NCI-H510A (cell line): ENCODE results near the gene DLG2.

Source experiments
- DNase-seq: peaks from one replicate; lab custom pipeline; 2025; lab: John Stamatoyannopoulos, UW

The DLG2 gene

GRCh38 chr11:84212468-84213390 is 1414.4 kb downstream of the DLG2 start:
- no peak for DNase-seq

GRCh38 chr11:84211896-84212295 is 1415.2 kb downstream of the DLG2 start:
- no peak for DNase-seq

- no peak for DNase-seq
These were observed 1432.4 kb downstream of the DLG2 start for GRCh38 chr11:84194696-84195095.

- no peak for DNase-seq
These were observed 1433.4 kb downstream of the DLG2 start for GRCh38 chr11:84193706-84194105.

GRCh38 chr11:84188521-84188920 is 1438.6 kb downstream of the DLG2 start:
- DNase-seq: no peak

GRCh38 chr11:84173078-84173477 is 1454.1 kb downstream of the DLG2 start:
- no peak for DNase-seq

GRCh38 chr11:84165139-84165538 is 1462.0 kb downstream of the DLG2 start:
- no peak for DNase-seq

- no peak for DNase-seq
These were observed 1462.4 kb downstream of the DLG2 start for GRCh38 chr11:84164728-84165127.

- no peak for DNase-seq
These were observed 1464.0 kb downstream of the DLG2 start for GRCh38 chr11:84163116-84163515.

GRCh38 chr11:84157639-84158038 is 1469.5 kb downstream of the DLG2 start:
- DNase-seq: no peak

- no peak for DNase-seq
These were observed 1480.3 kb downstream of the DLG2 start for GRCh38 chr11:84146826-84147225.

GRCh38 chr11:84145616-84146185 is 1481.4 kb downstream of the DLG2 start:
- DNase-seq: no peak

GRCh38 chr11:84144531-84144930 is 1482.6 kb downstream of the DLG2 start:
- DNase-seq: no peak

- DNase-seq: no peak
These were observed 1484.7 kb downstream of the DLG2 start for GRCh38 chr11:84142411-84142810.

- no peak for DNase-seq
These were observed 1486.6 kb downstream of the DLG2 start for GRCh38 chr11:84140386-84141169.

GRCh38 chr11:84137960-84138359 is 1489.2 kb downstream of the DLG2 start:
- DNase-seq: no peak

GRCh38 chr11:84137505-84137904 is 1489.6 kb downstream of the DLG2 start:
- DNase-seq: no peak

GRCh38 chr11:84136926-84137325 is 1490.2 kb downstream of the DLG2 start:
- no peak for DNase-seq

- DNase-seq: no peak
These were observed 1496.3 kb downstream of the DLG2 start for GRCh38 chr11:84130646-84131427.

GRCh38 chr11:84129961-84130576 is 1497.1 kb downstream of the DLG2 start:
- no peak for DNase-seq

GRCh38 chr11:84128840-84129239 is 1498.3 kb downstream of the DLG2 start:
- DNase-seq: no peak
